RWPE1 (cell line): ENCODE results near the gene USP10.

Source experiments
- CTCF ChIA-PET: fragments of 350-600 bp; sonication (Branson Sonifier 250); formaldehyde crosslinking; extraction: SDS; loops from one replicate; lab custom pipeline; 2021; lab: Yijun Ruan, JAX
- POLR2A ChIA-PET: fragments of 400-600 bp; formaldehyde crosslinking; extraction: SDS; loops from one replicate; lab custom pipeline; 2020; ENCODE audit warnings: antibody characterized with exemption; ENCODE audit not compliant: low non-redundant PET; lab: Yijun Ruan, JAX
- DNase-seq: peaks from one replicate; pipeline ENCODE4 v3.0.0; 2012; ENCODE audit warnings: low spot score
- H3K27ac ChIP-seq: fragments of 450-650 bp; 2 replicates; pipeline ENCODE4 v1.5.1; 2017
- TF ChIP-seq, protein P1 (sequence below): fragments of 450-650 bp; conservative IDR thresholded peaks from 2 replicates; pipeline ENCODE4 v1.5.1; 2017; ENCODE audit warnings: low read depth, mild to moderate bottlenecking

USP10 gene

DNA sequence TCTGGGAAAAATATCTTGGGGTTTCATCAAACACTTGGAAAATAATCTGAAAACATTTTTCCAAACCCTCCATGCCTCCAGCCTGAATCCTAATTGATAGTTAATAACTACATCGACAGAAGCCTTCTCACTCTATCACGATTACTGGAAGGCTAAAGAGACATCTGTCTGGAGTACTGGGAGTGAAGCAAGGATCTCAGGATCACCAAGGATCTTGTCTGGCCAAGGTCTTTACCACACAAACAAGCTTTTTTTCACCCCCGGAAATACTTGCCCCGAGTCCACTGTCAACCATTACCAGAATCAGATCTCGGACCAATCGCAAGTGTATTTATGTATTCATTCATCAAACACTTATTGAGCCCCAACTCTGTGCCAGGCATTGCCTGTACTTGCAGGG lies 91.7 kb downstream of the USP10 start:
- H3K27ac ChIP-seq, result no peak overlapping the region
- TF ChIP-seq, protein P1, sequence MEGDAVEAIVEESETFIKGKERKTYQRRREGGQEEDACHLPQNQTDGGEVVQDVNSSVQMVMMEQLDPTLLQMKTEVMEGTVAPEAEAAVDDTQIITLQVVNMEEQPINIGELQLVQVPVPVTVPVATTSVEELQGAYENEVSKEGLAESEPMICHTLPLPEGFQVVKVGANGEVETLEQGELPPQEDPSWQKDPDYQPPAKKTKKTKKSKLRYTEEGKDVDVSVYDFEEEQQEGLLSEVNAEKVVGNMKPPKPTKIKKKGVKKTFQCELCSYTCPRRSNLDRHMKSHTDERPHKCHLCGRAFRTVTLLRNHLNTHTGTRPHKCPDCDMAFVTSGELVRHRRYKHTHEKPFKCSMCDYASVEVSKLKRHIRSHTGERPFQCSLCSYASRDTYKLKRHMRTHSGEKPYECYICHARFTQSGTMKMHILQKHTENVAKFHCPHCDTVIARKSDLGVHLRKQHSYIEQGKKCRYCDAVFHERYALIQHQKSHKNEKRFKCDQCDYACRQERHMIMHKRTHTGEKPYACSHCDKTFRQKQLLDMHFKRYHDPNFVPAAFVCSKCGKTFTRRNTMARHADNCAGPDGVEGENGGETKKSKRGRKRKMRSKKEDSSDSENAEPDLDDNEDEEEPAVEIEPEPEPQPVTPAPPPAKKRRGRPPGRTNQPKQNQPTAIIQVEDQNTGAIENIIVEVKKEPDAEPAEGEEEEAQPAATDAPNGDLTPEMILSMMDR, result no peak
- no peak for DNase-seq
- POLR2A ChIA-PET, result no interaction called here
- CTCF ChIA-PET, result interaction anchor here (0.6 kb wide), 1 partner anchor 10 kb away, joined by 3 read pairs; no protein-coding TSS in a partner anchor

DNA sequence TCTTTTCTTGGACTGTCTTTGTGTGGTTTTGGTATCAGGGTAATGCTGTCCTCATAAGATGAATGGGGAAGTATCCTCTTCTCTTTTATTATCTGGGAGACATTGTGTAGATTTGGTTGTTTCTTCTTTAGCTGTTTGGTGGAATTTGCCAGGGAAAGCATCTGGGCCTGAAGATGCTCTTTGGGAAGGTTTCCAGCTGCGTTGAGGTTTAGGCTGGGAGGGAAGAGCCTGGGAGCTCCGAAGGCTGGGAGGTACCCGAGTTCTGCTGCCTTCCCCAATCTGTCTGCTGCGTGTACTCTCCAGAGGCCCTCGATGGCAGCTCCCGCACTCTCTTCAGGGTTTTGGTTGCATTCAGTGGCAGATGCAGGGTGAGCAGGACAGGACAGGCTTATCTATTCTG lies 94.4 kb downstream of the USP10 start:
- TF ChIP-seq, protein P1, result no peak
- no peak for DNase-seq
- H3K27ac ChIP-seq, result no peak overlapping the region
- CTCF ChIA-PET, result no interaction called here
- POLR2A ChIA-PET, result no interaction called here

DNA sequence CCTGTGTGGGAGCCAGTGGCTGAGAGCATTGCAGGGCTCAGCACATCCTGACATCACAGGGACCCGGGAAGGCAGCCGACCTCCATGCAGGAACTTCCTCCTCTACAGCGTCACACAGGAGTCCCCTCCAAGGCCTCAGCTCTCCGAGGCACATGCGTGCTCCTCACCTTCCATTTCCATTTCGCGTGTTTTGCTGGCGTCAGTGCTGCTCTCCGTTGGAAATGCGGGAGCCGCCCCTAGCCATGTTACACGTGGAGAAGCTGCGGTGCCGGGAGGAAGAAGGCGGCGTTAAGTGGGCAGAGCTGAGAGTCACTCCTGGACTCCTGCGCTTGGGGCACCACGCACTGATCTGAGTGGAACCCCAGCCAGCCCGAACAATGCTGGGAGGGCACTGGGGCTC lies 94.8 kb downstream of the USP10 start:
- CTCF ChIA-PET, result no interaction called here
- DNase-seq, result no peak
- POLR2A ChIA-PET, result no interaction called here
- no peak overlapping the region for H3K27ac ChIP-seq
- TF ChIP-seq, protein P1, result no peak

DNA sequence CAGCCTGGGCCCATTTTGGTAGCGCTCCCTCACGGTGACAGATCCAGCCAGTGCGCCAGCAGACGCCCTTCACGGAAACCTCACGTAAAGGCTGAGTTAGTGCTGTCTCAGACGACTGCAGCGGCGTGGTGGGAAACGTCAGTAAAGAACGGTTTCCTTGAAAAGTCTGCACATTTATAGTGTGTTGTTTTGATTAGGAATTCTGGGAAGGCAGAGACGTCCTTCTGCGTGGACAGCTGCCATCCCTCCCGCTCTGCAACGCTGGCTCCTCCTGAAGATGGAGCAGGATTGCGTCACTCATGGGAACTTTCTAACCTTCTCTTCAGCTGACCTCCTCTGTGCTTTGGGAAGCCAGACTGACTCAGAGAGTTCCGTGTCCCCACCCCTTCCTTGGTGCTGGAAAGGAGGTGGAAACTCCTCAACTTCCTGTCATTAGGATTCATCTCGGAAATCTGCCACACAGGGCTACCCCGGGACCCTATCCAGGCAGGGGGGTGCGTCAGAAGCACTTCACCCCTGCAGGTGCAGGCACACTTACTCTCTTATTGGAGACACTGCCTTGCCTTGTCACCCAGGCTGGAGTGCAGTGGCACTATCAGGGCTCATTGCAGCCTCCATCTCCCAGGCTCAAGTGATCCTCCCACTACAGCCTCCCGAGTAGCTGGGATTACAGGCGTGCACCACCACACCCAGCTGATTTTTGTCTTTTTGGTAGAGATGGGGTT lies 95.7 kb downstream of the USP10 start:
- TF ChIP-seq, protein P1, result no peak
- DNase-seq, result peak; percentile 37
- CTCF ChIA-PET, result interaction anchor here (0.5 kb wide), 1 partner anchor 71 kb away, joined by 5 read pairs; no protein-coding TSS in a partner anchor
- POLR2A ChIA-PET, result no interaction called here
- H3K27ac ChIP-seq, result no peak overlapping the region; the same call in 1 of the 2 replicates

DNA sequence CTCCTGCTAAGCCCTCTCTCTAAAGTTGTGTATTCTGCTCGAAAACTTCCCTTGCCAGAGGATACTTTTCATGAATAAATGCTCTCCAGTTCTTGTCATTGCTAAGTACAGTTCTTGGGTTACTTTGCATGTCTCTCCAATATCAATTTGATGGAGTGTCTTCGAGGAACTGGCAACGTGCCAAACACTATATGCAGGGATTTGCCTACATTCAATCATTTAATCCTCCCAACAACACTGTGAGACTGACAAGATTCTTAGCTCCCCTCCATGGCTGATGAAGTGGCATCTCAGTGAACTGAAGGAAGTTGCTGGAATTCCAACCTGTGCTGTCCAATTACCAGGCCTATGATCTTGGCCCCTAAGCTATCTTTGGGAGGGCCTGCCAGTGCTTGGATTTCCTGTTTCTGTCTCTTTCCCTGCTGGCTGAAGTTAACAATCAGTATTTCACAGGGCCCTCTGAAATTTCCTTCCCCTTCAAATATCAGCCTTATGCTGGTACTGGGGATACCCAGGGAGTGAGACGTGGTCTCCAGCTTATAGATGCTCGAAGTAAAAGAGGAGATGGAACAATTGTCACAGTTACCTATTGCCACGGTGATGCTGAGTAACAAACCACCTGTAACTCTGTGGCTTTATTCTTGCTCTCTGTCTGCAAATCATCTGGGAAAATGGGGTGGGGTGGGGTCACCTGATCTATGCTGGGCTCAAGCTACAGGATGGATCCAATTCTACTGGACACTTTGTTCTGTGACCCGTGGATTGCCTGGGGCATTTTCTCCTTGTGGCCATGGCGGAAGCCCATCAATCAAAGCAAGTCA lies 100.6 kb downstream of the USP10 start:
- POLR2A ChIA-PET, result no interaction called here
- TF ChIP-seq, protein P1, result no peak
- CTCF ChIA-PET, result interaction anchor here (0.6 kb wide), 1 partner anchor 74 kb away, joined by 3 read pairs; no protein-coding TSS in a partner anchor
- DNase-seq, result no peak
- no peak overlapping the region for H3K27ac ChIP-seq

DNA sequence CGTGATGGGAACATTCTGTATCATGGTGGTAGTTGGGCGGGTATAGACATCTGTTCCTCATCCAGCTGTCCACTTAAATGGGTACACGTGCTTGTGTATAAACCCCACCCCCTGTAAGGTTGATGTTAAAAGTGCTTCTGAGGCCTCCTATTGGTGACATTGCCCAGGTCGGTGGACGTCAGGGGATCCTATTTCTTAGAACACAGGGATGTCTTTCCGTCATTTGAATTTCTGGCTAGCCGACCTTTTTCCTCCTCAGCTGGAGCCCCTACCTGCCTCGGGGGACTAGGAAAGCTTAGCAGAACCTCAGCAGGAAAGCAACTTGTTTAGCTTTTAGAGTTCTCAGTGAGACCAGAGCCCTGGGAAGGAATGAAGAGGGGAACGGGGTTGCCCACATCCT lies 103.3 kb downstream of the USP10 start:
- ChIA-PET CTCF (no interaction called here), POLR2A (no interaction called here)
- H3K27ac ChIP-seq, result no peak overlapping the region

More for the DNA sequence above, 103.3 kb downstream of the USP10 start:
- TF ChIP-seq, protein P1, result no peak
- no peak for DNase-seq
